ENCODE measurements around the gene LIPT2.

LIPT2 gene

DNA sequence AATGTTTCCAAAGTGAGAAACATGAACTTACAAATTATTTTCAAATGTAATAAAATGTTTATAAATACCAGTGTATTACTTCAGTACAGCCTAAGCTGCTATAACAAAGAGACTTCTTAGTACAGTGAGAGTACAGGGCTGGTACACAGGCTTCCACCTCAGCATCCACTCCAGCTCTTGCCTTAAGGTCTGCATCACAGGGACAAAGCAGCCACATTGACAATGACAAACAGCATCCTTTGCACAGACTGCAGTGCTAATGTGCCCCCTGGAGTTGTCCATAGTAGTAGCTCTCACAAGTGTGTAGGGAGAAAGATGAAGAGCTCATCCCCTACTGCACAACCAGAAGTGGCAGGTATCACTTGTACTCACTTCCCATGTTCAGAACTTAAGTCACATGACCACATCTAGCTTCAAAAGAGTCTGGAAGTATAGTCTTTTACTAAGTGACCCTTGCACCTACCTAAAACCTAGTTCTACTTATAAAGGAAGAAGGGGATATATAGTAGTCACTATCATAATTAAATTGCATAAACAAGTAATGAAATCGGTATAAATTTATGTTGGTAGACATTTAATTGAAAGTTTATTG, 10.7 kb upstream of the LIPT2 start:
- no peak for DNase-seq (ENCODE audit: low read depth in 3 of 3)

DNA sequence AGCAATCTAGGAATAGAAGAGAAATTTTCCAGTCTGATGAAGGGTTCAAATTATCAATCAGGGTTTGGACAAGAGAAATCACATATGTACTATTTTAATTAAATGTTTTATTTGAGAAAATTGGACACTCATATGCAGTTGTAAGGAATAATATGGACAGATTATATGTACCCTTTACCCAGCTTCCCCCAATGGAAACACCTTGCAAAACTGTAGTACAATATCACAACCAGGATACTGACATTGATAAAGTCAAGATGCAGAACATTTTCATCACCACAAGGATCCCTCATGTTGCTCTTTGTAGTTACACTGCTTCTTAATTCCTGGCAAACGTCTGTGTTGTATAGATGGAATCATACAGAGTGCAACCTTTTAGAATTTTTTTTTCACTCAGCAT, 1.4 kb upstream of the LIPT2 start:
- DNase-seq (ENCODE audit: low read depth in 3 of 3): no peak

GRCh38 chr11:74493791-74494630, 487 bp upstream of the LIPT2 start:
- no peak for DNase-seq (ENCODE audit: low read depth in 3 of 3)

DNA sequence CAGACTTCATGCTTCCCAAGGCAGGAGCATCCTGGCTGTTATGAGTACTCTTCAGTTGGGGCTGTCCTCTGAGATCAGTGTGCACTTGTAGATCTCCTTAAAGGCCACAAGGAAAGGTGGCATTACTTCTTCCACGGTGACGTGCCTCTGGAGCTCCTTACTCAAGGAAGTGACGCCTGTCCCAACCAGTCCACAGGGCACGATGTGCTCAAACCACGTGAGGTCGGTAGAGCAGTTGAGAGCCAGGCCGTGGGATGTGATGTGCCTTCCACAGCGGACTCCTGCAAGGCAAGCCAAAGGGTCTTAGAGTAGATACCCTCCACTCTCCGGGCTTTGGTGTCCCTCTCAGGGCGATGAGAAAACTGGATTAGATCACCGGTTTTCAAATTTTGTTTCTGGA, 1.4 kb downstream of the LIPT2 start:
- DNase-seq (ENCODE audit: low read depth in 3 of 3): no peak

DNA sequence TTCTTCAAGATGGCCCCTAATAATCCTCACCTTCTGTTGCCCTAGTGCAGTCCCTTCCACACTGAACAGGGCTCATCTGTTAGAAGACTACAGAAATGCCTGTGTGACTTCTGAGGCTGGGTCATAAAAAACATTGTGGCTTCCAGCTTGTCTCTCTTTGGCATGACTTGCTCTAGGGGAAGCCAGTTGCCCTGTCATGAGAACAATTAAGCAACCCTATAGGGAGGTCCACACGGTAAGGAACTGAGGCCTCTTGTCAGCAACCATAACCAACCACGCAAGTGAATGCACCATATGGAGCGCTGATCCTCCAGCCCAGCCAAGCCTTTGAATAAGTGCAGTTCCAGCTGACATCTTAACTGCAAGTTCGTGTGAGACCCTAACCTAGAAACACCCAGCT, 2.6 kb downstream of the LIPT2 start:
- DNase-seq (ENCODE audit: low read depth in 3 of 3): no peak

DNA sequence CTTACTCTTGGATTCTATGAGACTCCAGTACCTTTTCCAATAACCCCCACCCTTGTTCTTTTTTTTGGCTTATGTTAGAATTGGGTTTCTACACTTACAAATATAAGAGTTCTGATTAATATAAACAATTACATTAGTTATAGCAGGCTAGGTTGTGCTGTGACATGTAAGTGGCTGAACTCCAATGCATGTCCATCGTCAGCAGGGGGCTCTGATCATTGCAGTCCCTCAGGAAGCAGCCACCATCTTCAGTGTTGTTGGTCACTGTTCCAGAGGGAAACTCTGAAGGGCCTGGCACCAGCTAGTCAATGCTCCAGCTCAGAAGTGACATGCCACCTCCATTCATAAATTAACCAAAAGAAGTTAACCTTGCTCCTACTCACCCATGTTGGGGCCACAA, 5.6 kb downstream of the LIPT2 start:
- DNase-seq (ENCODE audit: low read depth in 3 of 3): no peak

- no peak for DNase-seq (ENCODE audit: low read depth in 3 of 3)
Measured at GRCh38 chr11:74485868-74486267, 7.7 kb downstream of the LIPT2 start.

DNA sequence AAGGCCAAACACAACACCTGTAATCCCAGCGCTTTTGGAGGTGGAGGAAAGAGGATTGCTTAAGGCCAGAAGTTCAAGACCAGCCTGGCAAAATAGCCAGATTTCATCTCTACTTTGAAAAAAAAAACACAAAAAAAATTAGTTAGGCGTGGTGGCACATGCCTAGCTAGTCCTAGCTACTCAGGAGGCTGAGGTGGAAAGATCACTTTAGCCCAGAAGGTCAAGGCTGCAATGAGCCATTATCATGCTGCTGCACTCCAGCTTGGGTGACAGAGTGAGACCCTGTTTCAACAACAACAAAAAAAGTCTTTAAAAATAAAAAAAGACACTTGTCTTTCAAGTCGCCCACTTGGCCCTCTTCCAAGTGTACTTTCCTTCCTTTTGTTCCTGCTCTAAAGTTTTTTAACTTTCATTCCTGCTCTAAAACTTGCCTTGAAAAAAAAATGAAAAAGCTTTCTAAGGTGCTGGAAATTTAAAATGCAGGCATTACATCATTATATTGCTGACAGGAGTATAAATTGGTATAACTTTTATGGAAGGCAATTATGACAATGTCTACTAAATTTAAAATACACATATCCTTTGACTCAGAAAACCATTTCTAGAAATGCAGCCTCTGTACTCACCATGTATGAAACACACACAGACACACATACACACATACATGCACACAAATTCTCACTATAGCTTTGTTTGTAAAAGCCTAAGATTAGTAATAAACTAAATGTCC, 12.7 kb downstream of the LIPT2 start:
- DNase-seq (ENCODE audit: low read depth in 3 of 3): no peak

DNA sequence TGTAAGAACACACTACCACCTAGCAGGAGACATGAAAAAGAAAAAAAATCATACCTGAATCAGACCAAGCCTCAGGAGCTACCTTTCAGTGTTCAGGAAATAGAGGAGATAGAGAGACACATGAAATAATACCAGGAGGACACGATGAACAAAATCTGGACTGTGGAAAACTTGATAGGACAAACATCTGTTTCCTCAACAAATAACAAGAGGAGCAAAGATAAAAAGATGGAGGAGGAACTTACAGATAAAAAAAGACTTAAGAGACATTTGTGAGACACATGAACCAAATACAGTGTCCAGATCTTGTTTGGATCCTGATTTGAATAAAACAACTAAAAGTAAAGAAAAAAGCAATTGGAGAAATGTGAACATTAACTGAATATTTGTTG, 13.8 kb downstream of the LIPT2 start:
- DNase-seq (ENCODE audit: low read depth in 3 of 3): no peak

GRCh38 chr11:74478877-74479731, 14.4 kb downstream of the LIPT2 start:
- DNase-seq (ENCODE audit: low read depth in 3 of 3): no peak

- DNase-seq (ENCODE audit: low read depth in 3 of 3): no peak
Measured at GRCh38 chr11:74476536-74476935, 17.0 kb downstream of the LIPT2 start.

DNA sequence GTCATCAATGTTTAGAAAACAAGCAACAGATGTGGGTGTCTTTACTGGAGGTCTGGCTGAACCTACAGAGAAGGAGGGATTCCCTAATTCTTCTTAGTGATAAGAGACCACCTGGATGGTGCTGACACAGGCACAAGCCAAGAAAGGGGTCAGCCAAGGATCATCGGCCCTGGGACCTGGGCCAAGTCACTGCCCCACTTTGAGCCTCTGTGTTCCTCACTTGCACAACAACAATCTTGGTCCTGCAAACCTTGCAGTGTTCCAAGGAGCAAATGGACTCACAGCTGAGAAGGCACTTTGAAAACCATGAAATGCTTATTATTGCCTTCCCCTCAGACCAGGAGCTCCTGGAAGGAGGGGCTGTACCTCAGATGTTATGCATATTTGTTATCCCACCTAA, 19.2 kb downstream of the LIPT2 start:
- DNase-seq (ENCODE audit: low read depth in 3 of 3): no peak

DNA sequence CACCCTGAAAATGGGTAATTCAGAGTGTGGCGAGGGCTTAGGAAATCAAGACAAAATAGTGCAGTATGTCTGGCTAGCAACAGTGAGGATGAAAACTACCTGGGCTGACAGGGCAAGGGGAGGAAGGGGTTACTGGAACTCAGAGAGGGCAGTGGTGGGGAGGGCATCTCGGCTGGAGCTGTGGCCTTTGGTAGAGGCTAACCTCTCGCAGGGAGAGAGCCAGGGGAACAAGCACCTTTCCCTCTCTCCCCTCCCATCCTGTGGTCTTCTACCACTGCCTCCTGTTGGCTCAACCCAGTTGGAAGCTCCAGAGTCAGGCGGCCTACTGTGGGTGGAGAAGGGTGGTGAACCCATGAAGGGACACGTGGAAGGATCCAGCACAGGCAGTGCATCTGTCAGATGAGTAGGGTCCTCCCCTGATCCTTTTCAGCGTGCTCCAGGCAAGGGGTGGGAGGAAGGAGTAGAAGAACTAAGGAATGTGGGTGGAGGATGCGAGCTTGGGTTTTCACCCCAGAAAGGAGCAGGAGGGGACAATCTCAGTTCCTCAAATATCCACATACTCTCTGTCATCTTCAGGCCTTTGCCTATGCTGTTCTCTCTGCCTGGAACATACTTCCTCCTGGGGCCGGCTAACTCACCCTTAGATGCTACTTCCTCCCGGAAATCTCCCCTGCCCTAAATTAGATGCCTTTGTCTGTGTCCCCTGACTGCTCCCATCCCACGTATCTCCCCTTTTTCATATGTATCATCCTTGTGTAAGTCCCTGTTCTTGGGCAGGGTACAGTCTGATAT, 19.9 kb downstream of the LIPT2 start:
- DNase-seq (ENCODE audit: low read depth in 3 of 3): no peak

GRCh38 chr11:74471668-74472429, 21.7 kb downstream of the LIPT2 start:
- no peak for DNase-seq (ENCODE audit: low read depth in 3 of 3)

DNA sequence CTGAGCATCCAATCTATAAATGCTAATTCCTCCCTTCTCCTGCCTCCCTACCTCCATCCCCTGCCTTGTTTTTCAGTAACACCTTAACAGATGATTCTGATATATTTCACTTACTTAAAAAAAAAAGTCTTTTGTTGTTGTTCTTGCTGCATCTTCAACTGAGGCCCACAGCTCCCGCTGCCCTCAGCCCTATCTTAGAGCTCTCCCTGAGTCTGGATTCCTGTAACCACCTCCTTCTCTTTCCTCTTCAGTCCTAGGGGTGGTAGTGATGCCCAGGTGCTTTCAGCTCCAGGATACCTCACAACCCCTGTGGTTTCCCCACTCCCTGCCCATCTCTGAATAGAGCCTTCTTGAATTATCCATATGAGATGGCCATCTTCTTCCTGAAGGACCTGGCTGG, 22.5 kb downstream of the LIPT2 start:
- no peak for DNase-seq (ENCODE audit: low read depth in 3 of 3)

DNA sequence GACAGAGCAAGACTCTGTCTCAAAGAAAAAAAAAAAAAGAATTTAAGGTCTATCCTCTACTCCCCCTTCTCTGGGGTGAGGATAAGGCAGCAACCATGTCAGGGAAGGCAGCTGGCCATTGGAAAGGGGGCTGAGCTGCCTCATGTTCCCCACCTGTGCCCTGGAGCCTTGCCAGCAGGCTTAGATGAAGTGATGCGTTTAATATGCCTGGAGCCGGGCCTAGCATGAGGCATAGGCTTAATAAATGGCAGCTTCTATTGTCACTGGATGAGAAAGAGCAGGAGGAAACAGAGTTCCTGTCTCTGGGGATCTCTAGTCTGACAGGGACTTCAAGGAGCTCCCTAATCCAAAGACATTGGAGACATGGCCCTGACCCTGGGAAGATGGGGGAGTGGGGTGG, 23.0 kb downstream of the LIPT2 start:
- no peak for DNase-seq (ENCODE audit: low read depth in 3 of 3)

DNA sequence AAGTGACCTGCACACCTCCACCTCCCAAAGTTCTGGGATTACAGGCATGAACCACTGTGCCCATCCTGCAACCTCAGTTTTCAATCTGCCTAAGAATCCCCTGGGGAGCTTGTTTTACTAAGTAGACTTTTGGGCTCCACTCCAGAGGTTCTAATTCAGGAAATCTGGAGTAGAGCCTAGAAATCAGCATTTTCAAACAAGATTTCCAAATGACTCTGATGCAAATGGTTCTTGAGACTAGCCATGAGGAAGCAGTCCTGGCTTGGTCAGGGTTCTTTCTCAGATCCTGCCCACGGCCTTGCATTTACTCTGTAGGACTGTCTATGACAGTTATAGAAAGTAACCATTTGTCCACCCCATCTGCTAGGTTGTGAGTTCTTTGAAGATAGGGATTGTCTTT, 24.6 kb downstream of the LIPT2 start:
- DNase-seq (ENCODE audit: low read depth in 3 of 3): no peak

DNA sequence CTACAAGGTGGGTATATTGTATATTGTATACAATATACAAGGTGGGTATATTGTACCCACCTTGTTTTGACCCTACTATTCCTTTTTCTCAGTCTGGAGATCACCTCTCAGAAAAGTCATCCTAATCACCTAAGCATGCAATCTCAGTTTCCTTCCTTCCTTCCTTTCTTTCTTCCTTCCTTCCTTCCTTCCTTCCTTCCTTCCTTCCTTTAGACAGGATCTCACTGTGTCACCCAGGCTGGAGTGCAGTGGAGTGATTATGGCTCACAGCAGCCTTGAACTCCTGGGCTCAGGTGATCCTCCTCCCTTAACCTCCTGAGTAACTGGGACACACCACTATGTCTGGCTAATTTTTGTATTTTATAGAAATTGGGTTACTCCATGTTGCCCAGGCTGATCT, 25.0 kb downstream of the LIPT2 start:
- DNase-seq (ENCODE audit: low read depth in 3 of 3): no peak

DNA sequence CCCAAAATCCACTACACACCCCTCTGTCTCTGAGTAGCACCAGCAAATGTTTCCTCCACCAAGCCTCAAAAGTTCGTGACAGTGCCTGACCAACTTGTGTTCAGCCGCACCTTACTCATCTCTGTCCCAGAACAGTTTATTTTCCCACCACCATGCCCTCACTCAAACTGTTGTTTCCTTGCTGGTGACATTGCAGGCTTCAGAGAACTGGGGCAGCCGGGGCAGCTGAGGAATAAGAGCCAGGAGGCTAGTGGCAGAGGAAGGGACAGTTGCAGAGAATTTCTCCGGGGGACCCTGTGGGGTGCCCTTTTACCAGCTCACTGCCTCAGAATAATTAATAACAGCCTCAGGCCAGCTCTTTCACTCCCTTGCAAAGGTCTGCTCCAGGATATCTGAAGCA, 25.5 kb downstream of the LIPT2 start:
- no peak for DNase-seq (ENCODE audit: low read depth in 3 of 3)

All from stimulated activated CD4-positive, alpha-beta T cell treated with anti-CD3 and anti-CD28 coated beads, TNF-alpha, amount 100 ng/mL, for 24 hours (primary cell).